HepG2 (cell line): ENCODE measurements around the gene ARAP1. TPM values are rescaled to one million over a fixed set of nuclear protein-coding genes. Genes with fewer than 3 reads are reported as not detected.

Source experiments
- AGO2 ChIP-seq: fragments of 200-400 bp; formaldehyde crosslinking; optimal IDR thresholded peaks from 2 replicates; pipeline ENCODE3; 2017; ENCODE audit warnings: mild to moderate bottlenecking, low read depth, low read length, moderate library complexity
- CHD4 ChIP-seq: fragments of 200-600 bp; sonication (generic); IDR thresholded peaks from 2 replicates; pipeline ENCODE4 v1.7.0; 2017; ENCODE audit warnings: mild to moderate bottlenecking, low read length, borderline replicate concordance
- HMGXB4 ChIP-seq, 2 experiments: sonication (generic) in 1 of 2; formaldehyde crosslinking in 1 of 2; IDR thresholded peaks; 2 replicates each; pipeline versions ENCODE4 v1.4.0 to v1.6.1; 2018 to 2020; ENCODE audit warnings: missing genetic modification reagents in 2 of 2, borderline replicate concordance in 1 of 2, low read depth in 1 of 2, mild to moderate bottlenecking in 1 of 2, missing biosample characterization in 1 of 2
- IKZF4 ChIP-seq: sonication (generic); formaldehyde crosslinking; IDR thresholded peaks from 2 replicates; pipeline ENCODE4 v1.5.1; 2020; ENCODE audit warnings: borderline replicate concordance, mild to moderate bottlenecking, low read depth, missing genetic modification reagents; ENCODE audit errors: not compliant biosample characterization
- MXD3 ChIP-seq: IDR thresholded peaks from 2 replicates; pipeline ENCODE4 v1.6.1; 2016; ENCODE audit warnings: mild to moderate bottlenecking, missing biosample characterization, missing genetic modification reagents
- NR3C1 ChIP-seq: sonication (generic); formaldehyde crosslinking; IDR thresholded peaks from 2 replicates; pipeline ENCODE4 v1.4.0; 2020; ENCODE audit warnings: missing genetic modification reagents
- PLRG1 ChIP-seq: fragments of 450-650 bp; conservative IDR thresholded peaks from 2 replicates; pipeline ENCODE4 v1.6.1; 2016
- POGK ChIP-seq: sonication (generic); formaldehyde crosslinking; conservative IDR thresholded peaks from 2 replicates; pipeline ENCODE4 v1.8.0; 2022; ENCODE audit warnings: mild to moderate bottlenecking, moderate library complexity, missing genetic modification reagents
- SIN3B ChIP-seq: fragments of 150-350 bp; IDR thresholded peaks from 2 replicates; pipeline ENCODE4 v1.6.1; 2014; ENCODE audit warnings: low read length
- SKI ChIP-seq: fragments of 450-650 bp; IDR thresholded peaks from one replicate; pipeline ENCODE4 v1.6.1; 2018; ENCODE audit warnings: mild to moderate bottlenecking; ENCODE audit not compliant: partially characterized antibody
- TRIM22 ChIP-seq: fragments of 450-650 bp; IDR thresholded peaks from 2 replicates; pipeline ENCODE4 v1.6.1; 2017
- ZMYM2 ChIP-seq: sonication (generic); formaldehyde crosslinking; IDR thresholded peaks from 2 replicates; pipeline ENCODE4 v1.8.0; 2022; ENCODE audit warnings: mild to moderate bottlenecking, missing genetic modification reagents
- ZNF256 ChIP-seq: sonication (generic); formaldehyde crosslinking; conservative IDR thresholded peaks from 2 replicates; pipeline ENCODE4 v1.4.0; 2020; ENCODE audit warnings: missing genetic modification reagents
- ZNF350 ChIP-seq: sonication (generic); formaldehyde crosslinking; IDR thresholded peaks from 2 replicates; pipeline ENCODE4 v1.4.0; 2020; ENCODE audit warnings: mild to moderate bottlenecking, low read depth, missing genetic modification reagents, borderline replicate concordance
- ZNF414 ChIP-seq: sonication (generic); formaldehyde crosslinking; IDR thresholded peaks from 2 replicates; pipeline ENCODE4 v1.5.0; 2020; ENCODE audit warnings: missing genetic modification reagents
- ZNF512B ChIP-seq: sonication (generic); formaldehyde crosslinking; IDR thresholded peaks from 2 replicates; pipeline ENCODE4 v1.5.1; 2020; ENCODE audit warnings: missing genetic modification reagents, mild to moderate bottlenecking, borderline replicate concordance
- ZNF766 ChIP-seq: sonication (generic); formaldehyde crosslinking; IDR thresholded peaks from 2 replicates; pipeline ENCODE4 v1.5.0; 2020; ENCODE audit warnings: missing genetic modification reagents, borderline replicate concordance
- ZSCAN20 ChIP-seq: sonication (generic); formaldehyde crosslinking; IDR thresholded peaks from 2 replicates; pipeline ENCODE4 v1.4.0; 2020; ENCODE audit warnings: missing genetic modification reagents, mild to moderate bottlenecking, borderline replicate concordance
- polyA plus RNA-seq, 8 experiments: library from polyadenylated mRNA; depleted of rRNA in 3 of 8; stranded (reverse) in 7 of 8; unstranded in 1 of 8; fragments of >200 nt; fragmentation: Illumina TruSeq in 4 of 8; extraction: Trizol in 4 of 8; gene quantifications; 2 replicates each; pipeline versions ENCODE4 v1.2.1 to v1.2.3, GENCODE V29; 2011 to 2016; ENCODE audit warnings: low read depth in 4 of 8, missing spikeins in 1 of 8, mixed read lengths in 1 of 8; ENCODE audit not compliant: insufficient read depth in 1 of 8
- total RNA-seq, 5 experiments: library from RNA; depleted of rRNA; stranded (reverse); fragments of >200 nt; fragmentation: Illumina TruSeq; extraction: Trizol; gene quantifications; 2 replicates each; pipeline ENCODE4 v1.2.3, GENCODE V29; 2016; ENCODE audit warnings: low read depth in 1 of 5

The ARAP1 gene
- total and polyA plus RNA-seq, 2 of the 13 experiments (the other 11 are each of a cell fraction or from before 2014, with no cell fraction given) = 43.2 to 55.5 TPM

- 0 out of 2 replicates have a peak, but pooled peaks have one; percentile 8 for TF ChIP-seq ZNF256 (CRISPR knock-in tag)
- TF ChIP-seq ZNF766 (CRISPR knock-in tag) = peak; percentile 61; the same call in 1 of the 2 replicates
- no peak; the same call in 1 of the 2 replicates for TF ChIP-seq ZNF414 (CRISPR knock-in tag)
- TF ChIP-seq ZNF350 (CRISPR knock-in tag) = peak; percentile 89; the same call in 1 of the 2 replicates
- TF ChIP-seq SIN3B = peak; percentile 75; the same call in 1 of the 2 replicates
- TF ChIP-seq HMGXB4 (CRISPR knock-in tag; IDR thresholded peaks at IDR 0.05; ENCODE audit: borderline replicate concordance in 1 of 2, low read depth in 1 of 2) = peak; percentile 97
- peak; percentile 11 for TF ChIP-seq SKI
- no peak for TF ChIP-seq ZNF512B
- no peak for TF ChIP-seq CHD4
- TF ChIP-seq TRIM22 = no peak
- peak; percentile 73 for TF ChIP-seq IKZF4 (CRISPR knock-in tag)
- TF ChIP-seq AGO2 = peak; percentile 71
- no peak for TF ChIP-seq ZMYM2 (CRISPR knock-in tag)
- peak; percentile 70; the same call in 1 of the 2 replicates for TF ChIP-seq MXD3 (CRISPR knock-in tag)
- no peak for TF ChIP-seq ZSCAN20 (CRISPR knock-in tag)
- TF ChIP-seq PLRG1 = no peak
- TF ChIP-seq NR3C1 = no peak
- peak; percentile 19; the same call in 1 of the 2 replicates for TF ChIP-seq POGK (CRISPR knock-in tag)
Measured at GRCh38 chr11:72793425-72794367, 41.5 kb upstream of the ARAP1 start, which contains the start of gene STARD10 (continued).
